A673 (cell line): ENCODE measurements around the gene PEPD.

Experiments
- EZH2 ChIP-seq: fragments of 200-600 bp; sonication (generic); IDR thresholded peaks from 2 replicates; pipeline ENCODE4 v1.6.1; 2017; ENCODE audit warnings: borderline replicate concordance, low read depth, mild to moderate bottlenecking, mixed read lengths, antibody characterized with exemption, low read length; ENCODE audit not compliant: poor library complexity, severe bottlenecking
- TF ChIP-seq, protein P1 (sequence below): fragments of 300-800, 200-600 bp; sonication (generic); conservative IDR thresholded peaks from 2 replicates; pipeline ENCODE4 v1.5.1; 2017; ENCODE audit warnings: low read depth, mild to moderate bottlenecking, antibody characterized with exemption, low read length, moderate library complexity, mixed read lengths

DNA sequence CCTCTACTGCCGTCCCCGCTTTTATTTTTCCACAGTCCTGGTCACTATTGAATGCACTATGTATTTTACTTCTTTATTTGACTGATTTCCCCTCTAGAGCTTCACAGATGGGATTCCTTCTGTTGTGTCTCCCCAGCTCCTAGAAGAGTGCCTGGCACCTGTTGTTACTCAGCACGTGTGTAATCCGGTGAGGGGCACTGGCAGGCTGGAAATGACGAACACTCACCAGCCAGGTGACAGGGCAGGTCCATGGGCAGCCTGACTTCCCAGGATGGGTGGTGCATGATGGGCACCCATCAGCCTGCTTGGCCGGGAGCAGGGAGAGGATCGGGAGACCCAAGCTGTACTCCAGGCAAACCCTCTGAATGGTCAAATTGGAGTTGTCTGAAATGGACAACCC lies 80.9 kb downstream of the PEPD start:
- TF ChIP-seq EZH2 = no peak
- TF ChIP-seq, protein P1, sequence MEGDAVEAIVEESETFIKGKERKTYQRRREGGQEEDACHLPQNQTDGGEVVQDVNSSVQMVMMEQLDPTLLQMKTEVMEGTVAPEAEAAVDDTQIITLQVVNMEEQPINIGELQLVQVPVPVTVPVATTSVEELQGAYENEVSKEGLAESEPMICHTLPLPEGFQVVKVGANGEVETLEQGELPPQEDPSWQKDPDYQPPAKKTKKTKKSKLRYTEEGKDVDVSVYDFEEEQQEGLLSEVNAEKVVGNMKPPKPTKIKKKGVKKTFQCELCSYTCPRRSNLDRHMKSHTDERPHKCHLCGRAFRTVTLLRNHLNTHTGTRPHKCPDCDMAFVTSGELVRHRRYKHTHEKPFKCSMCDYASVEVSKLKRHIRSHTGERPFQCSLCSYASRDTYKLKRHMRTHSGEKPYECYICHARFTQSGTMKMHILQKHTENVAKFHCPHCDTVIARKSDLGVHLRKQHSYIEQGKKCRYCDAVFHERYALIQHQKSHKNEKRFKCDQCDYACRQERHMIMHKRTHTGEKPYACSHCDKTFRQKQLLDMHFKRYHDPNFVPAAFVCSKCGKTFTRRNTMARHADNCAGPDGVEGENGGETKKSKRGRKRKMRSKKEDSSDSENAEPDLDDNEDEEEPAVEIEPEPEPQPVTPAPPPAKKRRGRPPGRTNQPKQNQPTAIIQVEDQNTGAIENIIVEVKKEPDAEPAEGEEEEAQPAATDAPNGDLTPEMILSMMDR = no peak
